ENCODE results near the gene DNAJA3. TPM values are rescaled to one million over a fixed set of nuclear protein-coding genes. Genes with fewer than 3 reads are reported as not detected.
A peak's percentile ranks its signal among the peaks of the same experiment; 100 is the strongest.

Gene DNAJA3
- total RNA-seq, 1 donor from 2014 or later: 40.7 TPM

DNA sequence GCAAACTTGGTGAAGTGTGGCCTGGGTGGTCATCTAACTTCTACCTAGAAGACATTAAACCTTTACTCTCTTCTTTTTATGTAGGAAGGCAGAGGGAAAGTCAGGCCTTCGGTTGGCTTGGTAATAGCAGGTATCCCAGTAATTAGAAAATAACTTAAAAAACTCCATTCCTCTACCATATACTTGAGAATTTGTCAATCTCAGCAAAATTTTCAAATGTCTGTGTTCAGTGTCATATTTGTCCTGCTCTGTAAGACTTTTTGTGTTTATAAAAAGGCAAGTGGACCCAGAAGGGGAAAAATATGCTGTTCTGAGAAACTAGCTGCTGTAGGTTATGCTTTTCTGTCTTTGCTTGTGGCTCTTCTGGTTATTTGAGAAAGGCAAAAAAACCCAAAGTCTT, 56.3 kb downstream of the DNAJA3 start:
- TF ChIP-seq, protein P1, sequence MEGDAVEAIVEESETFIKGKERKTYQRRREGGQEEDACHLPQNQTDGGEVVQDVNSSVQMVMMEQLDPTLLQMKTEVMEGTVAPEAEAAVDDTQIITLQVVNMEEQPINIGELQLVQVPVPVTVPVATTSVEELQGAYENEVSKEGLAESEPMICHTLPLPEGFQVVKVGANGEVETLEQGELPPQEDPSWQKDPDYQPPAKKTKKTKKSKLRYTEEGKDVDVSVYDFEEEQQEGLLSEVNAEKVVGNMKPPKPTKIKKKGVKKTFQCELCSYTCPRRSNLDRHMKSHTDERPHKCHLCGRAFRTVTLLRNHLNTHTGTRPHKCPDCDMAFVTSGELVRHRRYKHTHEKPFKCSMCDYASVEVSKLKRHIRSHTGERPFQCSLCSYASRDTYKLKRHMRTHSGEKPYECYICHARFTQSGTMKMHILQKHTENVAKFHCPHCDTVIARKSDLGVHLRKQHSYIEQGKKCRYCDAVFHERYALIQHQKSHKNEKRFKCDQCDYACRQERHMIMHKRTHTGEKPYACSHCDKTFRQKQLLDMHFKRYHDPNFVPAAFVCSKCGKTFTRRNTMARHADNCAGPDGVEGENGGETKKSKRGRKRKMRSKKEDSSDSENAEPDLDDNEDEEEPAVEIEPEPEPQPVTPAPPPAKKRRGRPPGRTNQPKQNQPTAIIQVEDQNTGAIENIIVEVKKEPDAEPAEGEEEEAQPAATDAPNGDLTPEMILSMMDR (IDR thresholded peaks at IDR 0.05): no peak
- intact Hi-C loops (cut with DNase I): no loop called here
- no peak overlapping the region for H3K4me3 ChIP-seq
- no peaks in the 10 kb centered on the region for H3K9me3 ChIP-seq
- H3K36me3 ChIP-seq: peaks cover 9 to 12% of the 10 kb centered on the region in 2 donors
- no peaks in the 10 kb centered on the region for H3K27me3 ChIP-seq
- DNase-seq (ENCODE audit: low spot score in 2 of 2): no peak
- no peak overlapping the region for H3K27ac ChIP-seq
- H3K4me1 ChIP-seq: peaks cover 0 to 5% of the 10 kb centered on the region in 2 donors

DNA sequence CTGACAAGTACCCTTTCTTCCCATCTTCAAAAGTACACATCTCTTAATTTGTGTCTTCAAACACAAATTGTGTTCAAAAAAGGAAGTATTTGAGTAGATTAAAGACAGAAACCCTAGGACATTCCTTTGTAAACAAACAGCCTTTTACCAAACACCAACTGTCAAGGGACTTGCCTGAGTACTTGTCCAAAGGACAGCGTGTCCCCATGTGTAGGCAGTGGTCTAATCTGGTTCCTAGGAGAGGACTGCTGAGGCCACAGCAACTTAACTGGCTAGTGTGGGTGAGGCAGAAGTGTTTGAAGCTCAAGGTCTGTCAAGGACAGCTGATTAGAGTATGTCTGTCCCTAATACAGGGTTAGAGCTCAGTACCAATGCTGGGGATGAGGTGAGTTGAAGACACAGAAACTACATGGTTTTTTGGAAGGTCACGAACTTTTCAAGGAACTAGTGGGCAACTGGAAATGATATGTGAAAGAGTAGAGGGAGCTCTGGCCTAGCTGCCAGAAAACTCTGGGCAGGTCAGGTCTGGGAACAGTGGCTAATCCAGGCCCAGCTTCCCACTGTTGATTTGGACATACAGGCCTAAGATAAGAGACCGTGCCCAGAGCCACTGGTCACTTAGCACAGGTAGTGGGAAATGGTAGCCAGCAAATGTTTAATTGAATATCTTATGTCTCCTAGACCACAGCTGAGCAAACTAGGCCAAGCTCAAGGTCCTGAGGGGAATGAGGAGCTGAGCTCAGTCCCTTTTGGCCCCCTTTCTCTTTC, 60.6 kb downstream of the DNAJA3 start:
- H3K36me3 ChIP-seq: peaks cover 9 to 17% of the 10 kb centered on the region in 2 donors
- no peak for DNase-seq (ENCODE audit: low spot score in 2 of 2)
- no peak overlapping the region for H3K4me3 ChIP-seq
- H3K9me3 ChIP-seq: no peaks in the 10 kb centered on the region
- no peaks in the 10 kb centered on the region for H3K4me1 ChIP-seq
- no peaks in the 10 kb centered on the region for H3K27me3 ChIP-seq
- intact Hi-C loops (cut with DNase I): no loop called here
- H3K27ac ChIP-seq: peak overlapping the region in 1 of 2 donors; percentile 0
- TF ChIP-seq, protein P1 (IDR thresholded peaks at IDR 0.05): no peak

DNA sequence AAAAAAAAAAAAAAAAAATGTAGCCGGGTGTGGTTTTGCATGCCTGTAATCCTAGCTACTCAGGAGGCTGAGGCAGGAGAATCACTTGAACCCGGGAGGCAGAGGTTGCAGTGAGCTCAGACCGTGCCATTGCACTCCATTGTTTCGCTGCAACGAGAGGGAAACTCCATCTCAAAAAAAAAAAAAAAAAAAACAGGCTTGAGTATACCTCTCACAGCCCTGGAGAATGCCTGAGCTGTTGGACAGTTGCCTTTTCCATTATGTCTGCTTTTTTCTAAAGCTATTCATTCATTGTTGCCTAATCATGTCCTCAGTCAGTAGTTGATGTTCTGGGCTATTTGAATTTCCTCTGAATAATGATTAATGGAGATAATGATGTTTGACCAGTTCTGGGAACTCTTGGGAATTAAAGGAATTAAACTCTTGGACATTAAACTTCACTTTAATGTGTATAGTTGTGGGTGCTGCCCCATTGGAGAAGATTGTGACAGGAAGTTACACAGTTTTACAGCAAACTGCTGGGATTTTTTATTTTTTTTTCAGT, 62.4 kb downstream of the DNAJA3 start:
- TF ChIP-seq, protein P1 (IDR thresholded peaks at IDR 0.05): no peak
- Histone ChIP-seq H3K4me1 (no peaks in the 10 kb centered on the region), H3K9me3 (no peaks in the 10 kb centered on the region), H3K36me3 (peaks cover 9 to 17% of the 10 kb centered on the region in 2 donors), H3K27me3 (no peaks in the 10 kb centered on the region), H3K27ac (no peak overlapping the region), H3K4me3 (no peak overlapping the region)
- DNase-seq (ENCODE audit: low spot score in 2 of 2): no peak
- intact Hi-C loops (cut with DNase I): no loop called here

DNA sequence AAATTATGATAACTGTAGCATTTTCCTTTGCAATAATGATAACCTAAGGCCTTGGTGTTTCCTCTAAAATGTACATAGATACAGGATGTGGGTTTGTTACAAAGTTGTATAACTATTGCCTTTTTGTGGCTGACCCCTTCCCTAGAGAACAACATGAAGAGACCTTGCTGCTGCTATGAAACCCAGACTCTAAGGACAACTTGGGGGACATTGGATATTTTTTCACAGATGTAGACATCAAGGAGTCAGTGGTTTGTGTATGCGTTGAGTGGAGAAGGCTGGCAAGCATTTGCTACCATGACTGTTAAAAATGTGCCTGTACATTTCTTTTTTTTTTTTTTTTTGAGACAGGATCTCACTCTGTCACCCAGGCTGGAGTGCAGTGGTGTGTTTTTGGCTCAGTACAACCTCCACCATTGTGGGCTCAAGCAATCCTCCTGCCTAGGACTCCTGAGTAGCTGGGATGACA, 62.9 kb downstream of the DNAJA3 start:
- peak overlapping the region in 1 of 2 donors; percentile 12 for H3K27ac ChIP-seq
- intact Hi-C loops (cut with DNase I): no loop called here
- H3K36me3 ChIP-seq: peaks cover 9 to 16% of the 10 kb centered on the region in 2 donors

DNA sequence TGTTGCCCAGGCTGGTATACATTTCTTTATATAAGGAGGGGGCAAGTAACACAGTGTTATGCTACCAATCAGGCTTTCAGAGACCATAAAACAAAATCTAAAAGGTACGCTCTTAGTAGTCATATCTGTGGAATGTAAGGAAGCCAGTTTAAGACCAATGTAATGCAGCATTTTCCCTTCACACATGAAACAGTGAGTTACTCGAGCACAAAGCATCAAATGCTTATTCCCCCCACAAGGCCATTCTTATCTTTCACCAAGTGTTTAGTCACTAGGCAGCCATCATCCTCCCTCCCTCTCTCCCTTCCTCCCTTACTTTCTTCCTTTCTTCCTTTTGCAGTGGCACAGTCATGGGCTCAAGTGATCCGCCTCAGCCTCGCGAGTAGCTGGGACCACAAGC, 63.4 kb downstream of the DNAJA3 start:
- no peaks in the 10 kb centered on the region for H3K4me1 ChIP-seq
- no peak for DNase-seq (ENCODE audit: low spot score in 2 of 2)
- H3K36me3 ChIP-seq: peaks cover 8 to 11% of the 10 kb centered on the region in 2 donors
- no peaks in the 10 kb centered on the region for H3K27me3 ChIP-seq
- H3K27ac ChIP-seq: no peak overlapping the region
- TF ChIP-seq, protein P1 (IDR thresholded peaks at IDR 0.05): no peak
- H3K4me3 ChIP-seq: no peak overlapping the region
- no peaks in the 10 kb centered on the region for H3K9me3 ChIP-seq
- intact Hi-C loops (cut with DNase I): no loop called here

More for the DNA sequence above, 62.9 kb downstream of the DNAJA3 start:
- TF ChIP-seq, protein P1 (IDR thresholded peaks at IDR 0.05): no peak
- H3K9me3 ChIP-seq: no peaks in the 10 kb centered on the region
- DNase-seq (ENCODE audit: low spot score in 2 of 2): no peak
- H3K27me3 ChIP-seq: no peaks in the 10 kb centered on the region
- H3K4me1 ChIP-seq: no peaks in the 10 kb centered on the region
- no peak overlapping the region for H3K4me3 ChIP-seq
